Hepatocyte (in vitro differentiated cells): Measurements from ENCODE around the gene SMARCA2. TPM values are rescaled to one million over a fixed set of nuclear protein-coding genes. Genes with fewer than 3 reads are reported as not detected.
A peak's percentile ranks its signal among the peaks of the same experiment; 100 is the strongest.

Experiments used
- DNase-seq: peaks from one replicate; pipeline ENCODE4 v3.0.0-alpha.2; 2016; ENCODE audit warnings: low spot score
- H2AFZ ChIP-seq: fragments of 200-600 bp; sonication (generic); 2 replicates; pipeline ENCODE4 v1.6.0; 2016; ENCODE audit warnings: antibody characterized with exemption, mild to moderate bottlenecking
- H3K27ac ChIP-seq: fragments of 200-600 bp; sonication (generic); 2 replicates; pipeline ENCODE4 v1.5.1; 2016; ENCODE audit warnings: mild to moderate bottlenecking
- H3K27me3 ChIP-seq: fragments of 200-600 bp; sonication (generic); 2 replicates; pipeline ENCODE4 v1.6.1; 2016
- H3K36me3 ChIP-seq: fragments of 200-600 bp; sonication (generic); replicated peaks from 2 replicates; pipeline ENCODE4 v1.5.1; 2016; ENCODE audit warnings: low read depth; ENCODE audit not compliant: insufficient read depth
- H3K4me1 ChIP-seq: fragments of 200-600 bp; sonication (generic); 2 replicates; pipeline ENCODE4 v1.5.1; 2016; ENCODE audit warnings: mild to moderate bottlenecking, moderate library complexity; ENCODE audit not compliant: insufficient read depth
- H3K4me2 ChIP-seq: fragments of 200-600 bp; sonication (generic); 2 replicates; pipeline ENCODE4 v1.6.0; 2016
- H3K4me3 ChIP-seq: fragments of 200-600 bp; sonication (generic); 2 replicates; pipeline ENCODE4 v1.5.1; 2016; ENCODE audit warnings: mild to moderate bottlenecking
- H3K79me2 ChIP-seq: fragments of 200-600 bp; sonication (generic); 2 replicates; pipeline ENCODE4 v1.6.0; 2017; ENCODE audit warnings: mild to moderate bottlenecking
- H3K9me2 ChIP-seq: fragments of 200-600 bp; sonication (generic); replicated peaks from 2 replicates; pipeline ENCODE4 v1.6.0; 2017; ENCODE audit warnings: mild to moderate bottlenecking; ENCODE audit not compliant: insufficient read depth
- H3K9me3 ChIP-seq: fragments of 200-600 bp; sonication (generic); 2 replicates; pipeline ENCODE4 v1.5.1; 2016; ENCODE audit warnings: low read depth, mild to moderate bottlenecking
- H4K20me1 ChIP-seq: fragments of 200-600 bp; sonication (generic); 2 replicates; pipeline ENCODE4 v1.6.0; 2016; ENCODE audit warnings: mild to moderate bottlenecking; ENCODE audit not compliant: insufficient read depth, poor library complexity, severe bottlenecking
- EZH2 ChIP-seq: fragments of 200-600 bp; sonication (generic); IDR thresholded peaks from 2 replicates; pipeline ENCODE4 v1.6.1; 2016; ENCODE audit warnings: antibody characterized with exemption, mild to moderate bottlenecking, borderline replicate concordance
- EZH2phosphoT487 ChIP-seq: fragments of 200-600 bp; sonication (generic); IDR thresholded peaks from one replicate; pipeline ENCODE4 v1.6.1; 2018; ENCODE audit warnings: antibody characterized with exemption, mild to moderate bottlenecking, low read depth, moderate library complexity; ENCODE audit not compliant: unreplicated experiment, severe bottlenecking
- WGBS: methylation state at CpG from one replicate; pipeline ENCODE4 v1.1.6; 2016; ENCODE audit warnings: low lambda C conversion rate; ENCODE audit errors: missing lambda C conversion rate; 5-methylcytosine and 5-hydroxymethylcytosine counted together
- polyA plus RNA-seq: library from polyadenylated mRNA; unstranded; fragments of >200 nt; fragmentation: Nextera tagmentation; extraction: Ambion mirVana; gene quantifications from 2 replicates; pipeline ENCODE4 v1.2.1, GENCODE V29; 2016
- total RNA-seq: library from RNA; depleted of rRNA; stranded (reverse); fragments of >200 nt; gene quantifications from 2 replicates; pipeline ENCODE4 v1.2.3, GENCODE V29; 2014
- TF ChIP-seq, protein P1 (sequence below): fragments of 200-600 bp; sonication (generic); IDR thresholded peaks from 2 replicates; pipeline ENCODE4 v1.5.1; 2016; ENCODE audit warnings: antibody characterized with exemption, mild to moderate bottlenecking; ENCODE audit not compliant: poor library complexity

The SMARCA2 gene
- total and polyA plus RNA-seq, 2 experiments from 2014 or later = 39.9 to 65.3 TPM

DNA sequence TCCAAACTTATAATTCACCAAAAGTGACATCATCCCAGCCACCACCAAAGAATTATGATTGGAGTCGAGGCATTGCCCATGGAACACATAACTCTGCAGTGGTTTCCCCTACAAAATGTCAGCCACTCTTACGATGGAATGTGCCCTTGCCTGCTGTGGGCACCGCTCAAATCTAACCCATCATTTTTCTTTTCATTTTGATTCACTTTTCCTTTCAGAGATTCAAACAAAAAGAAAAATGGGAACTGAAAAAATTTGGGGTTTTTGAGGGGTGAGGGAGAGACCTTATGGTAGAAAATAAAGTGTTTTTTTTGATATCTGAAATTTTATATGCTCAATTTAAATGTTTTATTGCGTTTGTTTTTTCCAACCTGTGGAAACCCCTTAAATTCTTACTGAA lies 28.1 kb downstream of the SMARCA2 start:
- no peak overlapping the region for H2AFZ ChIP-seq
- WGBS = 93% methylated on average over 4 of the region's 4 CpGs
- TF ChIP-seq, protein P1, sequence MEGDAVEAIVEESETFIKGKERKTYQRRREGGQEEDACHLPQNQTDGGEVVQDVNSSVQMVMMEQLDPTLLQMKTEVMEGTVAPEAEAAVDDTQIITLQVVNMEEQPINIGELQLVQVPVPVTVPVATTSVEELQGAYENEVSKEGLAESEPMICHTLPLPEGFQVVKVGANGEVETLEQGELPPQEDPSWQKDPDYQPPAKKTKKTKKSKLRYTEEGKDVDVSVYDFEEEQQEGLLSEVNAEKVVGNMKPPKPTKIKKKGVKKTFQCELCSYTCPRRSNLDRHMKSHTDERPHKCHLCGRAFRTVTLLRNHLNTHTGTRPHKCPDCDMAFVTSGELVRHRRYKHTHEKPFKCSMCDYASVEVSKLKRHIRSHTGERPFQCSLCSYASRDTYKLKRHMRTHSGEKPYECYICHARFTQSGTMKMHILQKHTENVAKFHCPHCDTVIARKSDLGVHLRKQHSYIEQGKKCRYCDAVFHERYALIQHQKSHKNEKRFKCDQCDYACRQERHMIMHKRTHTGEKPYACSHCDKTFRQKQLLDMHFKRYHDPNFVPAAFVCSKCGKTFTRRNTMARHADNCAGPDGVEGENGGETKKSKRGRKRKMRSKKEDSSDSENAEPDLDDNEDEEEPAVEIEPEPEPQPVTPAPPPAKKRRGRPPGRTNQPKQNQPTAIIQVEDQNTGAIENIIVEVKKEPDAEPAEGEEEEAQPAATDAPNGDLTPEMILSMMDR = no peak
- TF ChIP-seq EZH2 (no peak), EZH2phosphoT487 (no peak)
- no peaks in the 10 kb centered on the region for H4K20me1 ChIP-seq
- DNase-seq = no peak
- no peaks in the 10 kb centered on the region for H3K4me1 ChIP-seq
- no peak overlapping the region for H3K27ac ChIP-seq
- H3K4me3 ChIP-seq = no peak overlapping the region
- no peak overlapping the region for H3K4me2 ChIP-seq
- H3K9me2 ChIP-seq = no peaks in the 10 kb centered on the region
- no peaks in the 10 kb centered on the region for H3K9me3 ChIP-seq
- no peaks in the 10 kb centered on the region for H3K36me3 ChIP-seq
- H3K79me2 ChIP-seq = no peaks in the 10 kb centered on the region
- H3K27me3 ChIP-seq = no peaks in the 10 kb centered on the region

DNA sequence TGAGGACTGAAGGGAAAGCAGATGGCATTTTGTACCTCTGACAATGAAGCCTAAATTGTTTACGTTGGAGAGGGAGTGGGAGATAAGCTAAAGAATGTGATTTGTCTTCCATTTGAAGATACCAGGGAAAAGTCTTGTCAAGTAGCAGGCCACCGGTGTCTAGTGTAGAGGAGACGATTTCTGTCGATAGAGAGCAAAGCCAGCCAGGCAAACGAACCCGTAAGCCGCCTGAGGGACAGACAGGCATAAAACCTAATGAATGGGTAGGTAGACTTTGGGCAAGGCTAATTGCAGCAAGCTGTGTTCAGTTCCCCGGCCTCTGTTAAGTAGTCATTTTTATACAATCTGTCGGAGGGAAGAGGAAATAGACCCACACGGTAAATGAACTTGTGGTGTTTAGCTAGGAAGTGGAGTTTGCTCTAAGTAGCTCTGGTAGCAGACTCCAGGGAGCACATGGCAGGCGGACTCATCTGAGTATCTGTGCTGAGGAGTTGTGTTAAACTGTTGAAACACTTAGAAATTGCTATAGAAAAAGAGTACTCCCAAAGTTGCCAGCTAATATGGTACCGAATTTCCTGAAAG lies 28.8 kb downstream of the SMARCA2 start:
- H2AFZ ChIP-seq = no peak overlapping the region
- H3K79me2 ChIP-seq = no peaks in the 10 kb centered on the region
- H3K9me3 ChIP-seq = no peaks in the 10 kb centered on the region
- TF ChIP-seq EZH2 (no peak), EZH2phosphoT487 (no peak)
- TF ChIP-seq, protein P1 = no peak
- no peaks in the 10 kb centered on the region for H4K20me1 ChIP-seq
- no peaks in the 10 kb centered on the region for H3K4me1 ChIP-seq
- peak overlapping the region; percentile 16 for H3K4me2 ChIP-seq
- H3K27me3 ChIP-seq = no peaks in the 10 kb centered on the region
- 24% methylated on average over 12 of the region's 12 CpGs for WGBS
- H3K4me3 ChIP-seq = no peak overlapping the region
- no peaks in the 10 kb centered on the region for H3K9me2 ChIP-seq
- H3K27ac ChIP-seq = no peak overlapping the region
- no peaks in the 10 kb centered on the region for H3K36me3 ChIP-seq
- no peak for DNase-seq

DNA sequence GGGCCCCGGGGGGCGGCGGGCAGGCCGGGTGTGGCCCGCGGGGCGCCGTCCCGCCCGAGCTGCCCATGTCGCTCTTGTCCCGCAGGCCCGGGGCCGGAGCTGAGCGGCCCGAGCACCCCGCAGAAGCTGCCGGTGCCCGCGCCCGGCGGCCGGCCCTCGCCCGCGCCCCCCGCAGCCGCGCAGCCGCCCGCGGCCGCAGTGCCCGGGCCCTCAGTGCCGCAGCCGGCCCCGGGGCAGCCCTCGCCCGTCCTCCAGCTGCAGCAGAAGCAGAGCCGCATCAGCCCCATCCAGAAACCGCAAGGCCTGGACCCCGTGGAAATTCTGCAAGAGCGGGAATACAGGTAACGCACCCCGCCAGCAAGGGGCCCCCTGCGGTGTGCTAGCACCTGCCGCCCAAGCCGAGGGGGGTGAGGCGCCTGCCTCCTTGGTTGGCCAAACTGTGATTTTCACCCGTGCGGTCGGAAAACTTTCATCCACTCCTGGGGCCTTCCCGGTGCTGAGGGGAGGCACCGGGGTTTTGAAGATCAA lies 32.1 kb downstream of the SMARCA2 start:
- Histone ChIP-seq H4K20me1 (no peaks in the 10 kb centered on the region), H3K9me3 (no peaks in the 10 kb centered on the region), H3K4me2 (no peak overlapping the region), H3K36me3 (no peaks in the 10 kb centered on the region), H3K4me1 (no peaks in the 10 kb centered on the region), H3K4me3 (no peak overlapping the region), H2AFZ (no peak overlapping the region), H3K9me2 (no peaks in the 10 kb centered on the region), H3K27me3 (no peaks in the 10 kb centered on the region), H3K79me2 (no peaks in the 10 kb centered on the region), H3K27ac (no peak overlapping the region)
- TF ChIP-seq, protein P1 = no peak
- TF ChIP-seq EZH2 (no peak), EZH2phosphoT487 (no peak)
- no peak for DNase-seq
- WGBS = 97% methylated on average over 39 of the region's 54 CpGs
